Measurements from ENCODE around the gene KRT80.

DNA sequence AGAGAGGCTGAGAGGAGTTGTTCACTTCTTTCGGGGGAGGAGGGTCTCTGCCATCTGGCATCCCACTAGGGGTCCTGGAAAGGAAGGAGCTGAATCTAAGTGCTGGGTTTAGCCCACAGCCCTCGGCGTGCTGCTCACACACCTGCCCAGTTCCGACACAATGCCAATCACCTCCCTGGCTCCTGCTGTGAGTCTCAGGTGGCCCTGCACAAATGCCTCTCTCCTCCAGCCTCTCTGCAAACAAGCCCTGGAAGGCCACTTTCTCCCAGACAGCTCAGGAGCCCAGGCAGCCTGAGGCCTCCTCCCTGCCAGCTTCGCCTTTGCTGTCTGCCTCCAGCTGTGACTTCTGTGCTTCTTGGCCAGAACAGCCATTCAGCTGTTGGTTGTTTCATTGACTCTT is 61.1 kb downstream of the KRT80 start:
- TF ChIP-seq, protein P1, sequence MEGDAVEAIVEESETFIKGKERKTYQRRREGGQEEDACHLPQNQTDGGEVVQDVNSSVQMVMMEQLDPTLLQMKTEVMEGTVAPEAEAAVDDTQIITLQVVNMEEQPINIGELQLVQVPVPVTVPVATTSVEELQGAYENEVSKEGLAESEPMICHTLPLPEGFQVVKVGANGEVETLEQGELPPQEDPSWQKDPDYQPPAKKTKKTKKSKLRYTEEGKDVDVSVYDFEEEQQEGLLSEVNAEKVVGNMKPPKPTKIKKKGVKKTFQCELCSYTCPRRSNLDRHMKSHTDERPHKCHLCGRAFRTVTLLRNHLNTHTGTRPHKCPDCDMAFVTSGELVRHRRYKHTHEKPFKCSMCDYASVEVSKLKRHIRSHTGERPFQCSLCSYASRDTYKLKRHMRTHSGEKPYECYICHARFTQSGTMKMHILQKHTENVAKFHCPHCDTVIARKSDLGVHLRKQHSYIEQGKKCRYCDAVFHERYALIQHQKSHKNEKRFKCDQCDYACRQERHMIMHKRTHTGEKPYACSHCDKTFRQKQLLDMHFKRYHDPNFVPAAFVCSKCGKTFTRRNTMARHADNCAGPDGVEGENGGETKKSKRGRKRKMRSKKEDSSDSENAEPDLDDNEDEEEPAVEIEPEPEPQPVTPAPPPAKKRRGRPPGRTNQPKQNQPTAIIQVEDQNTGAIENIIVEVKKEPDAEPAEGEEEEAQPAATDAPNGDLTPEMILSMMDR (conservative IDR thresholded peaks at IDR 0.05 in 1 of 2, IDR thresholded peaks at IDR 0.05 in 1 of 2; ENCODE audit: extremely low read depth in 1 of 2, insufficient read depth in 1 of 2, low read depth in 1 of 2, low read length in 2 of 2): no peak
- no peak for TF ChIP-seq EZH2 (IDR thresholded peaks at IDR 0.05; ENCODE audit: borderline replicate concordance, low read length)

Data from mammary epithelial cell (primary cell).